Ishikawa (cell line): ENCODE results near the gene LRRC70.

ENCODE experiments used
- CEBPB ChIP-seq: IDR thresholded peaks from 2 replicates; pipeline ENCODE4 v1.6.1; 2012
- CREB1 ChIP-seq: IDR thresholded peaks from 2 replicates; pipeline ENCODE4 v1.6.1; 2012; ENCODE audit warnings: low read depth
- EP300 ChIP-seq: IDR thresholded peaks from 2 replicates; pipeline ENCODE4 v1.6.1; 2012; ENCODE audit warnings: borderline replicate concordance
- NFIC ChIP-seq: IDR thresholded peaks from 2 replicates; pipeline ENCODE4 v1.6.1; 2012
- RAD21 ChIP-seq: IDR thresholded peaks from 2 replicates; pipeline ENCODE4 v1.6.1; 2012; ENCODE audit warnings: low read depth

- no peak for TF ChIP-seq RAD21
- no peak for TF ChIP-seq CEBPB
- TF ChIP-seq NFIC: no peak
- no peak for TF ChIP-seq EP300
- no peak for TF ChIP-seq CREB1
Observed at GRCh38 chr5:62614355-62614754, 35.7 kb downstream of the LRRC70 start.
